Left hindlimb (tissue), 1 donor: ENCODE measurements around the gene DYRK3.
A peak's percentile ranks its signal among the peaks of the same experiment; 100 is the strongest.
"Not testable (repeated sequence)": the region's sequence is repeated elsewhere in the genome, so short reads cannot be mapped to it uniquely, and the experiment has no call there.

ENCODE experiments used
- DNase-seq: peaks from one replicate; pipeline ENCODE4 v3.0.0-alpha.2; 2018

Gene DYRK3

GRCh38 chr1:206635080-206635977 lies at the start of gene DYRK3:
Gene DYRK3, plus strand, starts transcription at chr1:206635536. Its CDS starts 168 bp downstream, at chr1:206635704.
- DNase-seq, result peak; percentile 95

GRCh38 chr1:206586501-206587445 lies 48.6 kb upstream of the DYRK3 start:
- DNase-seq, result no peak

GRCh38 chr1:206587904-206588303 lies 47.4 kb upstream of the DYRK3 start:
- no peak for DNase-seq

- DNase-seq, result no peak
Observed at GRCh38 chr1:206588492-206588891, 46.8 kb upstream of the DYRK3 start.

GRCh38 chr1:206589206-206589605 lies 46.1 kb upstream of the DYRK3 start:
- DNase-seq, result no peak

- DNase-seq, result no peak
Observed at GRCh38 chr1:206590025-206590758, 45.1 kb upstream of the DYRK3 start.

- DNase-seq, result no peak
Observed at GRCh38 chr1:206591226-206591625, 44.1 kb upstream of the DYRK3 start.

- no peak for DNase-seq
Observed at GRCh38 chr1:206591696-206592095, 43.6 kb upstream of the DYRK3 start.

GRCh38 chr1:206593351-206593925 lies 41.9 kb upstream of the DYRK3 start:
- DNase-seq, result no peak

- no peak for DNase-seq
Observed at GRCh38 chr1:206595581-206596318, 39.6 kb upstream of the DYRK3 start.

GRCh38 chr1:206596319-206596666 lies 39.0 kb upstream of the DYRK3 start:
- DNase-seq, result no peak

- DNase-seq, result peak; percentile 57
Observed at GRCh38 chr1:206600527-206600926, 34.8 kb upstream of the DYRK3 start.

GRCh38 chr1:206604861-206605260 lies 30.5 kb upstream of the DYRK3 start:
- DNase-seq, result no peak

GRCh38 chr1:206606867-206607266 lies 28.5 kb upstream of the DYRK3 start:
- DNase-seq, result no peak

- no peak for DNase-seq
Observed at GRCh38 chr1:206608108-206608698, 27.1 kb upstream of the DYRK3 start.

- DNase-seq, result no peak
Observed at GRCh38 chr1:206609229-206609991, 25.9 kb upstream of the DYRK3 start.

GRCh38 chr1:206612129-206612876 lies 23.0 kb upstream of the DYRK3 start, which contains the start of gene EIF2D:
Gene EIF2D, minus strand, starts transcription at chr1:206612465. Its CDS starts 123 bp downstream, at chr1:206612342.
- peak; percentile 97 for DNase-seq

GRCh38 chr1:206626396-206626795 lies 8.9 kb upstream of the DYRK3 start:
- not testable (repeated sequence) for DNase-seq

- no peak for DNase-seq
Observed at GRCh38 chr1:206628916-206629315, 6.4 kb upstream of the DYRK3 start.

- peak; percentile 71 for DNase-seq
Observed at GRCh38 chr1:206631085-206631509, 4.2 kb upstream of the DYRK3 start.
